Muscle of leg (tissue), 11 donors: ENCODE results near the gene SLC6A19. TPM values are rescaled to one million over a fixed set of nuclear protein-coding genes. Genes with fewer than 3 reads are reported as not detected.

Source experiments
- DNase-seq: peaks from one replicate; pipeline ENCODE4 v3.0.0; 2013
- H3K27ac ChIP-seq: one replicate; pipeline ENCODE4 v1.5.1; 2013; ENCODE audit warnings: mild to moderate bottlenecking, low read length, control low read depth
- H3K27me3 ChIP-seq: one replicate; pipeline ENCODE4 v1.6.1; 2013; ENCODE audit warnings: low read length; ENCODE audit not compliant: control insufficient read depth, insufficient read depth
- H3K36me3 ChIP-seq: one replicate; pipeline ENCODE4 v1.6.1; 2013; ENCODE audit warnings: low read length; ENCODE audit not compliant: control insufficient read depth, insufficient read depth
- H3K4me1 ChIP-seq: one replicate; pipeline ENCODE4 v1.6.1; 2013; ENCODE audit warnings: low read length; ENCODE audit not compliant: control insufficient read depth, insufficient read depth
- H3K4me3 ChIP-seq: one replicate; pipeline ENCODE4 v1.5.1; 2013; ENCODE audit warnings: low read length, control low read depth
- H3K9me3 ChIP-seq: replicated peaks from 2 replicates; pipeline ENCODE4 v1.6.1; 2013; ENCODE audit warnings: low read depth, low read length; ENCODE audit not compliant: control insufficient read depth
- WGBS: methylation state at CpG from one replicate; pipeline ENCODE4 v1.1.5; 2013; ENCODE audit warnings: missing lambda C conversion rate; ENCODE audit not compliant: insufficient coverage; 5-methylcytosine and 5-hydroxymethylcytosine counted together
- polyA plus RNA-seq, 8 donors: library from polyadenylated mRNA; unstranded; fragments of 120-200 nt; gene quantifications; one replicate each; pipeline versions ENCODE4 v1.2.1 to v1.2.3, GENCODE V29; 2013; ENCODE audit warnings: inconsistent platforms in 1 of 8, low replicate concordance in 1 of 8; ENCODE audit not compliant: insufficient read length in 8 of 8, insufficient read depth in 1 of 8
- total RNA-seq: library from RNA; stranded (reverse); fragments of 120-200 nt; gene quantifications from one replicate; pipeline ENCODE4 v1.2.4, GENCODE V29; 2013

The SLC6A19 gene
- total and polyA plus RNA-seq, 9 donors, result 0.03 to 9.9 (median 0.11) TPM; not detected in 4

- peaks cover 31% of the 10 kb centered on the region for H3K4me1 ChIP-seq
- no peak overlapping the region for H3K4me3 ChIP-seq
- H3K9me3 ChIP-seq, result no peaks in the 10 kb centered on the region
- H3K27me3 ChIP-seq, result peaks cover 36% of the 10 kb centered on the region
- no peak overlapping the region for H3K27ac ChIP-seq
- H3K36me3 ChIP-seq, result no peaks in the 10 kb centered on the region
- peak; percentile 27 for DNase-seq
- 66% methylated on average over 23 of the region's 24 CpGs for WGBS
Measured at GRCh38 chr5:1208743-1209488, 7.5 kb downstream of the SLC6A19 start.

DNA sequence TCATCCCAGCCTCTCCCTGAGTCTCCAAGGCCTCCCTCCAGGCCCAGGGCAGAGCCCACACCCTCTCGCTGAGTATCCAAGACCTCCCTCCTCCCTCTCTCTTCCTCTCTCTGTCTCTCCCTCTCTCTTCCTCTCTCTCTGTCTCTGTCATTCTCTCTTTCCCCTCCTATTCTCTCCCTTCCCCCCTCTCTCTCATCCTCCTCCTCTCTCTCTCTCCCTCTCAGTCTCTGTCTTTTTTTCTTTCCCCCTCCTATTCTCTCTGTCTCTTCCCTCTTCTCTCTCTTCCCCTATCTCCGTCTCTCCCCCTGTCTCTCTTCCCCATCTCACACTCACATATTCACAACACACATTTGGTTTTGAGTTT, 8.1 kb downstream of the SLC6A19 start:
- H3K9me3 ChIP-seq, result no peaks in the 10 kb centered on the region
- H3K4me1 ChIP-seq, result peaks cover 25% of the 10 kb centered on the region
- no peak overlapping the region for H3K27ac ChIP-seq
- H3K36me3 ChIP-seq, result no peaks in the 10 kb centered on the region
- WGBS, result 28% methylated on average over 2 of the region's 2 CpGs
- peaks cover 31% of the 10 kb centered on the region for H3K27me3 ChIP-seq
- no peak overlapping the region for H3K4me3 ChIP-seq
- DNase-seq, result no peak

DNA sequence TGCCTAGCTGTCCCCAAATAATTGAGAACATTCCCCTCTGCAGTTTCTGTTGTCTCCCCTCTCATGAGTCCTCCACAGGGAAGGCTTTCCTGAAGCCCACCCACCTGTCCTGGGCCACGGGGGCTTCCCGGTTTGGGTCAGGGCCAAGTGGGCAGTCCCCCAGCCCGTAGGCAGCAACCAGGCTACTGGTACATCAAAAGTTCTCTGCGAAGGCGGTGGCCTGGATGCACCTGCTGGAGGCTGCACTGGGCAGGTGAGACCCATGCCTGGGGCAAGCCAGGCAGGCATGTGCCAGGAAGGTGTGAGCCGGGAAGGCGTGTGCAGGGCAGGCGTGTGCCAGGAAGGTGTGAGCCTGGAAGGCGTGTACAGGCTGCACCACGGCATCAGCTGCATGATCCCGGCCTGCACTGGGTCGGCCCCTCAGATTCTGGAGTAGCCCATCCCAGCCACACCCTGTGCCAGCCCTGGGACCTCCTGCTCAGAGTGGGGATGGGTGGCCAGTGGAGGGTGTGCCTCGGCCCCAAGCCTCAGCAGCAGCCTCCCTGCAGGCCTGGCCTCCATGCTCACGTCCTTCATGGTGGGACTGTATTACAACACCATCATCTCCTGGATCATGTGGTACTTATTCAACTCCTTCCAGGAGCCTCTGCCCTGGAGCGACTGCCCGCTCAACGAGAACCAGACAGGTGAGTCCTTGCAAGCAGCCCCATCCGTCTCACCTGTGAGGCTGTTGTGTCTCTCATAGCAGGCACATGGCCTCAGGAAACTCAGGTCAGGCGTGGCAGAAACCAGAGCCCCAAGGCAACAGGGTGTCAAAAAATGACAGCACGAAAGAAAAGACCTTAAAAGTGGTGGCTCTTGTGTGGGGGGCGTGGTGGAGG, 8.7 kb downstream of the SLC6A19 start:
- peaks cover 19% of the 10 kb centered on the region for H3K4me1 ChIP-seq
- no peaks in the 10 kb centered on the region for H3K36me3 ChIP-seq
- no peaks in the 10 kb centered on the region for H3K9me3 ChIP-seq
- H3K4me3 ChIP-seq, result no peak overlapping the region
- DNase-seq, result no peak
- peaks cover 29% of the 10 kb centered on the region for H3K27me3 ChIP-seq
- 71% methylated on average over 20 of the region's 21 CpGs for WGBS
- H3K27ac ChIP-seq, result no peak overlapping the region

- DNase-seq, result no peak
- Histone ChIP-seq H3K4me3 (no peak overlapping the region), H3K27me3 (peaks cover 27% of the 10 kb centered on the region), H3K36me3 (no peaks in the 10 kb centered on the region), H3K4me1 (peaks cover 17% of the 10 kb centered on the region), H3K9me3 (peaks cover 3% of the 10 kb centered on the region), H3K27ac (no peak overlapping the region)
- 72% methylated on average over 21 of the region's 21 CpGs for WGBS
Measured at GRCh38 chr5:1210832-1211251, 9.4 kb downstream of the SLC6A19 start.

- H3K27me3 ChIP-seq, result peaks cover 23% of the 10 kb centered on the region
- WGBS, result 95% methylated on average over 9 of the region's 9 CpGs
- no peak overlapping the region for H3K4me3 ChIP-seq
- peaks cover 3% of the 10 kb centered on the region for H3K9me3 ChIP-seq
- H3K36me3 ChIP-seq, result no peaks in the 10 kb centered on the region
- peaks cover 15% of the 10 kb centered on the region for H3K4me1 ChIP-seq
- no peak overlapping the region for H3K27ac ChIP-seq
- no peak for DNase-seq
Measured at GRCh38 chr5:1211701-1212100, 10.3 kb downstream of the SLC6A19 start.

- Histone ChIP-seq H3K27me3 (peaks cover 17% of the 10 kb centered on the region), H3K27ac (no peak overlapping the region), H3K9me3 (peaks cover 3% of the 10 kb centered on the region), H3K4me1 (peaks cover 10% of the 10 kb centered on the region), H3K36me3 (no peaks in the 10 kb centered on the region), H3K4me3 (no peak overlapping the region)
- no peak for DNase-seq
- WGBS, result 93% methylated on average over 20 of the region's 20 CpGs
Measured at GRCh38 chr5:1212271-1212670, 10.9 kb downstream of the SLC6A19 start.

DNA sequence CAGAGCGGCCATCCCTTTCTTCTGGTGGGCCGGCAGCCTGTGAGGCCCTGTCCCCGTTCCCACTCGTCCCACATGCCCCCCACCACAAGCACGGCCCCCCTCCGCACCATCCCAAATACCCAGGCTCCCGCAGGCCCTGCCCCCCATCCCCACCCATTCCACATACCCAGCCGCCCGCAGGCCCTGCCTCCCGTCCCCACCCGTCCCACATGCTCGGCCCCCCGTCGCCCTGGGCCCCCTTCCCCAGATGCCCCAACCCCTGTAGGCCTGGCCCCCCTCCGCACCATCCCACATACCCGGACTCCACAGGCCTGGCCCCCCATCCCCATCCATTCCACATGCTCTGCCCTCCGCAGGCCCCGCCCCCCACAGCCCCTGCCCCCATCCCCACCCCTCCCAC, 11.5 kb downstream of the SLC6A19 start:
- H3K27me3 ChIP-seq, result peaks cover 20% of the 10 kb centered on the region
- no peak overlapping the region for H3K4me3 ChIP-seq
- no peak overlapping the region for H3K27ac ChIP-seq
- H3K36me3 ChIP-seq, result no peaks in the 10 kb centered on the region
- WGBS, result 92% methylated on average over 4 of the region's 18 CpGs
- peaks cover 3% of the 10 kb centered on the region for H3K9me3 ChIP-seq
- peaks cover 7% of the 10 kb centered on the region for H3K4me1 ChIP-seq
- no peak for DNase-seq

DNA sequence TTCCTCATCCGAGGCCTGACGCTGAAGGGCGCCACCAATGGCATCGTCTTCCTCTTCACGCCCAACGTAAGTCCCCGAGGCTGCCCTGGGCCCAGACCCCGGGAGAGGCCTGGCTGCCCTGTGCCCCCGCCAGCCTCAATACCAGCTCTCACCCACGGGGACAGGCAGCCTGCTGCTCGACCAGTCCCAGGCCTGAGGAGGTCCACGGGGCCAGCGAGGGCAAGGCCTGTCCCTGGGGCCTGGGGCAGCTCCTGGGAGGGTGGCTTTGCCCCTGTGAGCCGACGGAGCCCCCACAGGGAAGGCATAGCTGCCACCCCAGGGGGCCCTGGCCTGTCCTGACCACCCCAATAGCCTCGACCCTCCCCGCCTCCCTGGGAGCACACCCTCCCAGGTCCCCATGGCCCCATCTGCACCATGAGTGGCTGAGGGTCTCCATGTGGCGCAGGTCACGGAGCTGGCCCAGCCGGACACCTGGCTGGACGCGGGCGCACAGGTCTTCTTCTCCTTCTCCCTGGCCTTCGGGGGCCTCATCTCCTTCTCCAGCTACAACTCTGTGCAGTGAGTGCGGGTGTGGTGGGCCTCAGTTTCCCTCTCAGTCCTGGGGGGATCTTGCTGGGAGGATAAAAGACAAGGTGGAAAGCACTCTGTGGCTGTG, 12.2 kb downstream of the SLC6A19 start:
- DNase-seq, result no peak
- Histone ChIP-seq H3K36me3 (no peaks in the 10 kb centered on the region), H3K4me1 (peaks cover under 1% of the 10 kb centered on the region), H3K27me3 (peaks cover 17% of the 10 kb centered on the region), H3K9me3 (peaks cover 3% of the 10 kb centered on the region), H3K27ac (no peak overlapping the region), H3K4me3 (no peak overlapping the region)
- WGBS, result 86% methylated on average over 19 of the region's 25 CpGs

GRCh38 chr5:1214163-1214935, 13.0 kb downstream of the SLC6A19 start:
- DNase-seq, result no peak
- peaks cover 14% of the 10 kb centered on the region for H3K27me3 ChIP-seq
- H3K4me3 ChIP-seq, result no peak overlapping the region
- H3K9me3 ChIP-seq, result peaks cover 3% of the 10 kb centered on the region
- H3K36me3 ChIP-seq, result no peaks in the 10 kb centered on the region
- no peak overlapping the region for H3K27ac ChIP-seq
- 65% methylated on average over 20 of the region's 22 CpGs for WGBS
- H3K4me1 ChIP-seq, result no peaks in the 10 kb centered on the region
